GM12878 (cell line): ENCODE results near the gene ADAMTS3. TPM values are rescaled to one million over a fixed set of nuclear protein-coding genes. Genes with fewer than 3 reads are reported as not detected.

Experiments used
- ATAC-seq: fragments of 200-7000 bp; cut with Tn5 transposase; 3 replicates; pipeline ENCODE4 v1.9.1; 2020; ENCODE audit warnings: mild to moderate bottlenecking, moderate library complexity
- BruUV-seq: library from RNA; stranded (reverse); fragments of 400-500 nt; replicated peaks from 2 replicates; lab custom pipeline; 2021; lab: Mats Ljungman, UMichigan
- CTCF ChIA-PET: fragments of 300-600 bp; sonication (Branson Sonifier 250); formaldehyde crosslinking; extraction: SDS; loops from one replicate; lab custom pipeline; 2021; ENCODE audit warnings: inconsistent platforms; lab: Yijun Ruan, JAX
- POLR2A ChIA-PET: fragments of 350-600 bp; formaldehyde crosslinking; extraction: SDS; loops from one replicate; lab custom pipeline; 2021; ENCODE audit warnings: inconsistent platforms; lab: Charles Lee
- RAD21 ChIA-PET: fragments of 300-600 bp; sonication (Branson Sonifier 250); formaldehyde crosslinking; loops from one replicate; lab custom pipeline; 2023; ENCODE audit warnings: antibody characterized with exemption; ENCODE audit not compliant: unreplicated experiment; lab: Charles Lee
- SMC1A ChIA-PET: fragments of 300-600 bp; sonication (Branson Sonifier 250); formaldehyde crosslinking; loops from one replicate; lab custom pipeline; 2023; ENCODE audit not compliant: unreplicated experiment, uncharacterized antibody; lab: Charles Lee
- DNase-seq: peaks from one replicate; pipeline ENCODE4 v3.0.0-alpha.2; 2011; ENCODE audit warnings: low read depth, low spot score
- FAIRE-seq: peaks from 3 replicates; lab custom pipeline; 2011; peaks lifted over from hg19 to GRCh38; lab: Jason Lieb, UNC
- H2AFZ ChIP-seq: 2 replicates; pipeline ENCODE4 v1.6.0; 2011; ENCODE audit warnings: low read depth, low read length, control low read depth; ENCODE audit not compliant: control insufficient read depth
- H3K27ac ChIP-seq: 2 replicates; pipeline ENCODE4 v1.5.1; 2011; ENCODE audit warnings: control low read depth; ENCODE audit not compliant: control insufficient read depth, insufficient read depth
- H3K27me3 ChIP-seq, 2 experiments: replicated peaks in 1 of 2; 2 replicates each; pipeline versions ENCODE4 v1.6.0 to v1.6.1; 2011; ENCODE audit warnings: low read length in 1 of 2; ENCODE audit not compliant: control insufficient read depth in 2 of 2, insufficient read depth in 2 of 2
- H3K36me3 ChIP-seq, 2 experiments: 2 replicates each; pipeline ENCODE4 v1.5.1; 2011; ENCODE audit warnings: low read length in 1 of 2; ENCODE audit not compliant: control insufficient read depth in 2 of 2, insufficient read depth in 2 of 2
- H3K4me1 ChIP-seq: 2 replicates; pipeline ENCODE4 v1.6.1; 2011; ENCODE audit warnings: mild to moderate bottlenecking, low read length, moderate library complexity, mixed read lengths; ENCODE audit not compliant: control insufficient read depth, insufficient read depth
- H3K4me2 ChIP-seq: 2 replicates; pipeline ENCODE4 v1.6.0; 2011; ENCODE audit warnings: control low read depth; ENCODE audit not compliant: control insufficient read depth, insufficient read depth
- H3K4me3 ChIP-seq: fragments of 200-600 bp; sonication (generic); 2 replicates; pipeline ENCODE4 v1.5.1; 2016
- H3K79me2 ChIP-seq: 2 replicates; pipeline ENCODE4 v1.6.0; 2011; ENCODE audit warnings: low read length; ENCODE audit not compliant: control insufficient read depth, insufficient read depth
- H3K9ac ChIP-seq: 2 replicates; pipeline ENCODE4 v1.8.0; 2011; ENCODE audit warnings: low read length, control low read depth, mixed read lengths; ENCODE audit not compliant: control insufficient read depth, insufficient read depth
- H3K9me3 ChIP-seq: replicated peaks from 3 replicates; pipeline ENCODE4 v1.5.1; 2011; ENCODE audit warnings: mild to moderate bottlenecking, low read length; ENCODE audit not compliant: control insufficient read depth, insufficient read depth
- H4K20me1 ChIP-seq: 2 replicates; pipeline ENCODE4 v1.6.0; 2011; ENCODE audit not compliant: control insufficient read depth, insufficient read depth
- BCLAF1 ChIP-seq: fragments of 450-650 bp; IDR thresholded peaks from 2 replicates; pipeline ENCODE4 v1.6.1; 2017; ENCODE audit warnings: antibody characterized with exemption, mild to moderate bottlenecking, moderate library complexity
- BMI1 ChIP-seq: fragments of 450-650 bp; IDR thresholded peaks from 2 replicates; pipeline ENCODE4 v1.6.1; 2016; ENCODE audit warnings: mild to moderate bottlenecking, moderate library complexity, borderline replicate concordance
- CREB1 ChIP-seq: IDR thresholded peaks from 2 replicates; pipeline ENCODE4 v1.6.1; 2012; ENCODE audit warnings: low read depth, mild to moderate bottlenecking, inconsistent platforms
- IKZF2 ChIP-seq, 2 experiments: fragments of 450-650 bp; IDR thresholded peaks; 2 replicates each; pipeline ENCODE4 v1.6.1; 2017; ENCODE audit warnings: mild to moderate bottlenecking in 2 of 2, moderate library complexity in 2 of 2
- IRF4 ChIP-seq: IDR thresholded peaks from 2 replicates; pipeline ENCODE4 v1.6.1; 2011; ENCODE audit warnings: low read depth, low read length
- NR2C1 ChIP-seq: fragments of 450-650 bp; IDR thresholded peaks from 2 replicates; pipeline ENCODE4 v1.6.1; 2017; ENCODE audit warnings: antibody characterized with exemption, mild to moderate bottlenecking, moderate library complexity
- POLR2AphosphoS5 ChIP-seq: IDR thresholded peaks from 2 replicates; pipeline ENCODE4 v1.6.1; 2011; ENCODE audit warnings: mild to moderate bottlenecking, low read length, inconsistent platforms
- RELB ChIP-seq: fragments of 450-650 bp; IDR thresholded peaks from 2 replicates; pipeline ENCODE4 v1.6.1; 2017; ENCODE audit warnings: low read depth, mild to moderate bottlenecking, moderate library complexity
- SMAD5 ChIP-seq: IDR thresholded peaks from 2 replicates; pipeline ENCODE4 v1.6.1; 2016; ENCODE audit warnings: antibody characterized with exemption, low read depth
- TCF12 ChIP-seq: IDR thresholded peaks from 2 replicates; pipeline ENCODE4 v1.6.1; 2011; ENCODE audit warnings: low read depth, mild to moderate bottlenecking, low read length
- ZNF384 ChIP-seq: IDR thresholded peaks from 2 replicates; pipeline ENCODE4 v1.6.1; 2012; ENCODE audit warnings: low read depth, mild to moderate bottlenecking, low read length, improper control_type of control experiment, borderline replicate concordance
- WGBS: methylation state at CpG from one replicate; pipeline ENCODE4 v1.1.6; 2016; ENCODE audit warnings: low lambda C conversion rate; ENCODE audit not compliant: insufficient replicate concordance, insufficient coverage; ENCODE audit errors: missing lambda C conversion rate; 5-methylcytosine and 5-hydroxymethylcytosine counted together
- in situ Hi-C: fragments of 300-500 bp; cut with MboI; formaldehyde crosslinking; loops from 9 replicates; pipeline ENCODE4 v1.14.3; 2018; ENCODE audit warnings: mixed read lengths
- intact Hi-C: fragments of 100-400 bp; cut with micrococcal nuclease; formaldehyde crosslinking; loops from one replicate; pipeline ENCODE4 v1.14.2; 2022; ENCODE audit not compliant: unreplicated experiment
- polyA plus RNA-seq, 11 experiments: library from polyadenylated mRNA; depleted of rRNA in 4 of 11; unstranded in 6 of 11; stranded (reverse) in 5 of 11; fragments of >200 nt; fragmentation: Nextera tagmentation in 4 of 11; fragmentation: Illumina TruSeq in 1 of 11; extraction: Ambion mirVana in 4 of 11; extraction: Trizol in 1 of 11; gene quantifications; 1 replicate in 1 of 11; 2 replicates in 10 of 11; pipeline versions ENCODE4 v1.2.1 to v1.2.3, GENCODE V29; 2011 to 2016; ENCODE audit warnings: inconsistent platforms in 2 of 11, missing spikeins in 2 of 11, low read depth in 1 of 11
- total RNA-seq, 4 experiments: library from RNA; depleted of rRNA in 3 of 4; stranded (reverse); fragments of >200 nt in 3 of 4; fragmentation: Illumina TruSeq in 1 of 4; extraction: Trizol in 1 of 4; gene quantifications; 2 replicates each; pipeline versions ENCODE4 v1.2.1 to v1.2.3, GENCODE V29; 2013 to 2021

ADAMTS3 gene
- total and polyA plus RNA-seq, 10 of the 15 experiments (the other 5 are each of a cell fraction or from before 2014, with no cell fraction given) = under 0.01 to 0.07 (median 0.02) TPM; not detected in 6

GRCh38 chr4:72410158-72410557, 158.9 kb downstream of the ADAMTS3 start:
- H3K36me3 ChIP-seq = no peaks in the 10 kb centered on the region
- no peaks in the 10 kb centered on the region for H3K27me3 ChIP-seq
- ChIA-PET RAD21 (no interaction called here), POLR2A (no interaction called here), SMC1A (no interaction called here), CTCF (no interaction called here)
- H3K4me1 ChIP-seq = no peaks in the 10 kb centered on the region
- TF ChIP-seq BCLAF1 = no peak
- no peak for TF ChIP-seq BMI1
- no peak for TF ChIP-seq CREB1
- no peak for TF ChIP-seq IKZF2 (IDR thresholded peaks at IDR 0.05)
- TF ChIP-seq TCF12 = no peak
- no peak for TF ChIP-seq NR2C1
- no peak for TF ChIP-seq RELB
- no peak for TF ChIP-seq IRF4
- no peak for TF ChIP-seq ZNF384
- no peak for TF ChIP-seq POLR2AphosphoS5
- TF ChIP-seq SMAD5 = no peak
- no peaks in the 10 kb centered on the region for H3K79me2 ChIP-seq
- WGBS = 1% methylated on average over 3 of the region's 3 CpGs
- in situ Hi-C loops = no loop called here
- H3K9me3 ChIP-seq = no peaks in the 10 kb centered on the region
- no peak for DNase-seq
- H3K4me2 ChIP-seq = no peak overlapping the region
- no peaks in the 10 kb centered on the region for H4K20me1 ChIP-seq
- FAIRE-seq = no peak
- no peak overlapping the region for H3K4me3 ChIP-seq
- intact Hi-C loops = no loop called here
- ATAC-seq = no peak
- H2AFZ ChIP-seq = no peak overlapping the region
- BruUV-seq = no TSS peak
- H3K27ac ChIP-seq = no peak overlapping the region
- H3K9ac ChIP-seq = no peak overlapping the region
